SIG-M5 treated with dmso at 0.1 percent for 504 hours (cell line): ENCODE results near the gene ROR1.

Source experiments
- DNase-seq: peaks from one replicate; lab custom pipeline; 2025; ENCODE audit not compliant: unreplicated experiment; lab: John Stamatoyannopoulos, UW

The ROR1 gene

DNA sequence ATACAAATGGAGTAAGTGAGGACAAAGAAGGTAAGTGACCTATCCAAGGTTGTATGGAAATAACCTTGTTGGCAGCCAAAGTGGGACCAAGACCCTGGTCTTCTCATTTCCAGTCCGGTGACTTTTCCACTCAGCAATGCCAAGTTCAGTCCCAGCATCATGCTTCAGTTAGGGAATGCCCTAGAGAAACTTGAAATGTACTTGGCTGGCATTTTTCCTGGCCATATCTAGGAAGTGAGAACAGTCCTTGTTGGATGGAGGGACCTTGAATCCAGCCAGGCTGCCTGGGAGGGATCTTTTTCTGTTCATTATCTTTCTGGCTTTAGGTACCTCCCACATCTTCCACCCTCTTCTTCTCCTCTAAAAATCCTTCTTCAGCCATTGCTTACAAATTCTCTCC, 352.8 kb downstream of the ROR1 start:
- DNase-seq = no peak

DNA sequence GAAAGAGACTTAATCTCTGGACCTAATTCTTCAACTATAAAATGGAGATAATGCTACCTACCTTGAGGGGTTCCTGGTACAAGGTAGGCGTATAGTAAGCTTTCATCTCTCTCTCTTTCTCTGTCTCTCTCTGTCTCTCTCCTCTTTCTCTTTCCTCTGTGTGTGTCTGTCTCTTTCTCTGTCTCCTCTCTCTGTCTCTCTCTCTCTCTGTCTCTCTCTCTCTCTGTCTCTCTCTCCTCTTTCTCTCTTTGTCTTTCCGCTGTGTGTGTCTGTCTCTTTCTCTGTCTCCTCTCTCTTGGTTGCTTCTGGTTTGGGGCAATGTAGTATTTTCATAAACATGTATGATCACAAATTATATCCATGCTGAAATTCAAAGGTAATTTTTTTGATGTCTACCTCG, 353.5 kb downstream of the ROR1 start:
- no peak for DNase-seq

DNA sequence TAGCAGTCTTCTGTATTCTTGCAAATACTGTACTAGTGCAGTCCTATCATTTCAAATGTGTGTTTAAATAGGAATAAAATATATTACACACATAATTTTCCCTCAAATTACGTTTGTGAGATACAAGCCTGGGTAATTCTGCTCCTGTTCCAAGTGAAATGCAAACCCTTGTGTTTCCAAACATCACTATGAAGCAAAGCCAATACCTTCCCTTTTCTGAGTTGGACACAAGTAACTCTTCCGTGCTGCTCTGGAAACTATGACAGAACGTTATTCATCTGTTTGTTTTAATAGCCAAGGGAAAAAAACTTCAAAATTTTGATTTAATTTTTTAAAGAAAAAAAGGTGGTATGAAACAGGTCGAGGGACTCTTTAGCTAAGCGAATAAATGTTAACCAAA, 355.9 kb downstream of the ROR1 start:
- no peak for DNase-seq

DNA sequence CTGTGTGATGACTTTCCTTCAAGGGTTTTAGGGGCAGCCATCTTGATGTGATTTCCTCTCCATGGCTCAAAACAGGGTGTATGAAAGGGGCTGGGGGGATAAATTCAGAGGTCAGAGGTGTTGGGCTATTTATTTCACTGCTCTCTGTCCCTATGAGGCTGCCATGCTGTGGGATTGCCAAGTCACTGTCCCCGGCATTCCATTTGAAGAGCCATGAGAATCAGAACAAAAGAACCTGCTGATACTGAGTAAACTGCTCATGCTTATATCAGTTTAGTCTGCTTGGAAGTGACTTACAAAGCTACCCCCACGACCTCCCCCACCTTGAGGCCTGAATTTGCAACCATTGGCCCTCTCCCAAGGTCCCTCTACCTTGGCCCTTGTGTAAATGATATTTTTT, 357.3 kb downstream of the ROR1 start:
- DNase-seq = no peak

DNA sequence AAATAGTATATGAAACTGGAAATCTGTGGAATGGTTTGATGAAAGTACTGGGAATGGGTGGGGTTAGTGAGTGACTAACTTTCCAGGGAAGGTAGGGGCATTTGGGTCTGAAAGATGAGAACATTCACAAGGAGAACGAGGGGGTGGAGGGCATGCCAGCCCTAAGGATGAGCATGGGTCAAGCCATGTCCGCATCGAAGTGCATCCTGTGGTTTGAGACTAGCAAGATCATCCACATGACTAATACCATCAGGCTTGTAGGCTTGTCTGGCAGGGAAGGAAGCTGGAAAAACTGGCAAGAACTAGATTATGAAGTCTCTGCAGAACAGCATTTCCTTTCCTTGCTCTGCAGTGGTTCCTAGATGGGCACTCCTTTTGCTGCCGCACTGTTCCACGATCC, 359.2 kb downstream of the ROR1 start:
- no peak for DNase-seq

DNA sequence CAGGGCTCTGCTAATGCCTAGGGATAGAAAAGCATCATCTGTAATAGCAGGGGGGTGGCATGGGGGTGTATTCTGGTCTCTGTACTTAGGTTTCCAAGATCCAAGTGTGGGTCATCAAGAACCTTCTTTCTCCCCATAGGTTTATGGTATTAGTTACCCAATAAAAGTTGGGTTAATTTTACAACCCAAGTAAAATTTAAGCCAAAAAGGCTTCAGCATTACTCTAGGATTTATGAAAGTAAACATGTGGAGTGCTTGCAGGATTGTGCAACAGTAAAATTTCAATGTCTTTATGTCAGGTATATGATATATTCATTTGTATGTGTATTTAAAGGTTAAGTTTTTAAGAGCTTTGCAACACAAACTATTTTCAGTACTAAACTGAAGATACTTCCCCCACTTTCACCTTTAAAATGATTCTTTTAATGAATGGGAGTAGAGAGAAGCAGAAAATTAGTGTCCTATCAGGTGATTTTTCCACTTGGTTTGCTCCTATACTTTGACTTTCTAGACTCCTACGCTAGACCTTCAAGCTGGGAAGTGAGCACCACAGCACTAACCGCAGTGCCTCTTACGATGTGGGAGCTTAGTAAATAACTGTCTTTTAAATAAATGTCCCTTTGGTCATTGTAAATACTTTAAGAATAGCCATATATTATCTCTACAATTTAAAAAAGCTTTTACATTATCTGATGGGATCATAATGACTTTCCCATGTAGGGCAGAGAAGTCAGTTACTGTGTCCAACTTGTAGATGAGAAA, 361.8 kb downstream of the ROR1 start:
- no peak for DNase-seq

DNA sequence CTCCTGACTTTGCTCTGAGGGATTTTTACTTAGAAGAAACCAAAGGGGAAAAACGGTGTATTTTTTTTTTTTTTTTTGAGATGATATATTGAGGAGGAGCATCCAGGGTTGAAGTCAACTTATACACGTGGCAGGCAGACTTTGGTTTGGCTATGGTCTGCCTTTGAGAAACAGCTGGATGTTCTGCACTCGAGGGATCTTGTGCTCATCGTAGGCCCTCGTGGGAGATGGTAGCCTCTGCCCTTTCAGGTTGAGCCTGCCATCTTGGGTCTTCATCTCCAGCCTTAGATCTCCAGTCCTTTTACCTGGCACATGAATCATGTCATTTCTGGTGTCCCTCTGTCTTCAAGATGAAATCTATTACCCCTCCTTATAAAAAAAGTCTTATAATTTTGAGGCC, 362.5 kb downstream of the ROR1 start:
- DNase-seq = no peak

DNA sequence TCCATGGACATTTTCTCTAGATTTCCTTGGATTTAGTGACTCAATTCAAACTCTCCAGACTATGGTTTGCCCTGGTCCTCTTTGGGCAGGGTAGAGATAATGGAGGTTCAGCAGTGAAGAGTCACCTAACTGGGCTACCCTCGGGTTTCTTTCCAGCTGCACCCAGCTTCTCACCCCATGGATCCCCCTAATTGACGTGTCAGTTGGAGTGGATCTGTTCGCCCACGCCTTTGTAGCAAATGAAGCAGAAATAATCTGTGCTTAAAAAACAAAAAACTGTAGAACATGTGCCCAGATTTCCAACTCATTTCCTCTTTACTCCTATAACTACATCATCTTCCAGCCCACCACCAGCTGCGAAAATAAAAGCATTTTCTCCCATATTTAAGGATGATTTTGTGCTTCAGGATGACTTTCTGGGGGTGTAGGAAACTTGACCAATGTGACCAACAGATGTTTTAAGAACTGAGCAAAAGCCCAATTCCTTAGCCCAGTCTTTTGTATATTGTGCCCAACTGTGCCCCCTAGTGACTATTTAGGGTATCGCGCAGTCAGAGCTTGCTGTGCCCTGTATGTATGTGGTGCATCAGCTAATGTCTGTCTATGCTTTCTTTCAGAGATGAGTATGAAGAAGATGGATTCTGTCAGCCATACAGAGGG, 363.1 kb downstream of the ROR1 start:
- peak; percentile 40 for DNase-seq

DNA sequence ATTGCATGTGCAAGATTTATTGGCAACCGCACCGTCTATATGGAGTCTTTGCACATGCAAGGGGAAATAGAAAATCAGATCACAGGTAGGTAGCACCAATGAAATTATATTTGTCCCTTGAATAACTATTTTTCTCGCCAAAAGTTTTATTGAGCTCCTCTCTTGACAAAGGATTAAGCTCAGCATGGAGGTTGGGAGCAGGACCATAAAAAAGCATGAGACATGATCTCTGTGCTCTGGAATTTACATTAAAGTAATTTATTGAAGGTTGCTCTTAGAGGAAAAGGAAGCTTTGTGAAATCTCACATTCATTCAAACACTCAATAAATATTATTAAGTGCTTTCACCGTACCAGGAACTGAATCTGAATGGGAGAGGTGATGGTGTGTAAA, 363.6 kb downstream of the ROR1 start:
- no peak for DNase-seq

DNA sequence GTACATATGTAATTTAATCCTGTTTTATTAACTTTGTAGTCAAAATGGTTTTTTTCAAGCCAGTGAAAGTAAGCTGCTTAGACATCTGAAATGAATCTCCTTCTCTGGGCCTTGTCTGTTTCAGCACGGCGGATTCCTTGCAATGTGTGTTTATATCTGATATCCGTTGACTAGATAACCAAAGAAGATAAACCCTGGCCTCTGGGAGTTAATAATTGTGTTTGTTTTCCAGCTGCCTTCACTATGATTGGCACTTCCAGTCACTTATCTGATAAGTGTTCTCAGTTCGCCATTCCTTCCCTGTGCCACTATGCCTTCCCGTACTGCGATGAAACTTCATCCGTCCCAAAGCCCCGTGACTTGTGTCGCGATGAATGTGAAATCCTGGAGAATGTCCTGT, 366.1 kb downstream of the ROR1 start:
- DNase-seq = no peak

DNA sequence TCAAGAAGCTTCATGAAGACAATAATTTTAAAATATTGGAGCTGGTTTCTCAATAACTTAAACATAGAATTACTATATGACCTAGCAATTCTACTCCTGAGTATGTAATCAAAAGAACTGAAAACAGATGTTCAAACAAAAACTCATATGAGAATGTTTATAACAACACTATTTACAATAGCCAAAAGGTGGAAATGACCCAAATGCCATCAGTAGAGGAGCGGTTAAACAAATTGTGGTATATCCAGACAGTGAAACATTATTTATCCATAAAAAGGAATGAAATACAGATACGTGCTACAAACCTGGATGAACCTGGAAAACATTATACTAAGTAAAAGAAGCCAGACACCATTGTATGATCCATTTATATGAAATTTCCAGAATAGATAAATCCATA, 366.8 kb downstream of the ROR1 start:
- DNase-seq = no peak

DNA sequence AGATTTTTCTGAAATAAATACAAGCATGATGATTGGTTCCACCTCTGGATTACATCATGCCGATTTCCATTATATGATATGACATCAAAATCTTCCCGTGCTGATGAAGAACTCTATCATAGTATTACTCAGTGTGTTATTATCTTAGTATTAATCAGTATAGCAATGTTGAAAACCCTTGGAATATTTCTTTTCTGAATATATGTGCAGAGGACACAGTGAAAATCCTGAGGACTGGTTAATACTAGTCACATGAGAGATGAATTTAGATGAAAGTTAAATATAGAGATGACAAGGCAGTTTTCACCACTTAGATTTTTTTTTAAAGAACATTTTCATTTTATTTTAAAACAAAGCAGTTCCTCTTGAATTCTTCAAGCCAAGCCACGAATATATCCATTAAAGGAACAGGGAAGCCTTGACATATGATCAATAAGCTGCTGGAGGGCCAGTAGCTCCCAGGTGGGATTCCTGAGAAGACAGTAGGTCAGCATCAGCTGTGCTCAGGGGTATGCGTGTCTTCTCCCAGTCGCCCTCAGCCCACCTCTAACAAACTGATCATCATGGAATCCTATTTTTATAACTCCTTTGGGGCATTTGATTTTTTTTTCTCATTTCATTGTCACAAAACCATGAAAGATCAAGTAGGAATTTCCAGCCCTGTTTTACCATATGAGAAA, 373.4 kb downstream of the ROR1 start:
- no peak for DNase-seq

DNA sequence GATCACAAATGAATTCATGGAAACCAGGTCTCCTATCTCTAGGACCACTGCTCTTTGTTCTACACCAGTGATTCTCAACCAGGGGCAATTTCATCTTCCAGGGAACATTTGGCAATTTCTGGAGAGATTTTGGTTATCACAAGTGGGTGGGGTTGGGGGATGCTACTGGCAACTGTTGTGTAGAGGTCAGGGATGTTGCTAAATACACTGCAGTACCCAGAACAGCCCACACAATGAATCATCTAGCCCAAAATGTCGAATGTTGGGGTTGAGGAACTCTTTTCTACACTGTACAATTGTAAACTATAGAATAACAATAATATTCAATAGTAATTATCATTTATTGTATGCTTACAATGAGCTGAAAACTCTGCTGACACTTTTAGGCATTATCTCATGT, 373.9 kb downstream of the ROR1 start:
- DNase-seq = no peak

DNA sequence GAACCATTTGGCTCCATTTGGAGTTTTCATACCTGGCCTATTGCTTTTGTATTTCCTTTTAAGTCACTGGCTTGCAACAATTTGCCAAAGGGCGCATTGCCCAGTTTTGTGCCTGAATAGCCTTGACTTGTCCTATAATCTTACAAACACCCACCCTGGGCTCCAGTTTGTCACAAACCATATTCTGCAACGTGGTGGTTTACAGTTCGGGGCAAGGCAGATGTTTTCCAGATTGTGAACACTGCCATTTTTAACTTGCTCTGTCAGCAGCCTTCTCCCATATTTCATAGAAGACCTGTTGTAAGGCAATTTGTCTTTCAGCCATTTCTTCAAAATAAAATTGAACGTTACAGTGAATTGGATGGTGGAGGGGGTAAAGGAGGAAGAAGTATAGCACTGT, 376.4 kb downstream of the ROR1 start:
- no peak for DNase-seq

DNA sequence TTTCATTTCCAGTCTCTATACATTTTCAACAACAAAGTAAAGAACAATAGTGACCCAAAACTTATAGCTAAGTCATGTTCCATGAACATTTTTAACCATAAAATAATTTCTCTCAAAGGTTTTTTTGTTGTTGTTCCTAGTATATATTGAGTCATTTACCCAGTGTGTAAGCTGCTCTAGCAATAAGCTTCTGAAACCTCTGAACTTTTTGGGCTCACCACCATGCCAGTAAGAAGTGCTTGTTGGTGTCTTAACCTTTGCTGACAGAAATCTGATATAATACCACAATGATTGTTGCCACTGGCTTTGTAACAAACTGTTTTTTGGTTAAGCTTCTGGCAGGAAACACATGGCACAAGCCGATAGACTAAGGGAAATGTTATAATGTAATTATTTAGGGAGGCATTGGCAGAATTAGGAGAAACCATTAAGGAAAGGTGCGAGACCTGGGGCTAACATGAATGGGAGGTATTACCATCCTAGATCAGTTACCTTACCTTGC, 377.0 kb downstream of the ROR1 start:
- no peak for DNase-seq

DNA sequence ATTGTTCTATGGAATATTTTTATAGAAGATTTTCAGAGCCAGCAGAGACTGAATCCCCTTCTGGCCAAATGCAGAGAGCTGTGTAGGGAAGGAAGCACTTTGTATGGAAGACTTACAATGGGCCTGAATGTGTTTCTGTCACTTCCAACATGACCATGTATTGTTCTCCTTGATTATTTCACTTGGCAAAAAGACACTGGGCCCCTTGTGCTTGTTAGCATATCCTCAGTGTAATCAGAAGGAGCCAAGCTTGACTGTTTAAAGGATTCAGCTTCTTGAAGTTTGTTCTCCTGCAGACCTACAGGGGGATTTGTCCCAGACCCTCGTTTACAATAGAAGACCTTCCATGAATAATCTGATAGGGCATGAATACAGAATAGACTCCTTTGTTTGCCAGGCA, 381.5 kb downstream of the ROR1 start:
- no peak for DNase-seq

DNA sequence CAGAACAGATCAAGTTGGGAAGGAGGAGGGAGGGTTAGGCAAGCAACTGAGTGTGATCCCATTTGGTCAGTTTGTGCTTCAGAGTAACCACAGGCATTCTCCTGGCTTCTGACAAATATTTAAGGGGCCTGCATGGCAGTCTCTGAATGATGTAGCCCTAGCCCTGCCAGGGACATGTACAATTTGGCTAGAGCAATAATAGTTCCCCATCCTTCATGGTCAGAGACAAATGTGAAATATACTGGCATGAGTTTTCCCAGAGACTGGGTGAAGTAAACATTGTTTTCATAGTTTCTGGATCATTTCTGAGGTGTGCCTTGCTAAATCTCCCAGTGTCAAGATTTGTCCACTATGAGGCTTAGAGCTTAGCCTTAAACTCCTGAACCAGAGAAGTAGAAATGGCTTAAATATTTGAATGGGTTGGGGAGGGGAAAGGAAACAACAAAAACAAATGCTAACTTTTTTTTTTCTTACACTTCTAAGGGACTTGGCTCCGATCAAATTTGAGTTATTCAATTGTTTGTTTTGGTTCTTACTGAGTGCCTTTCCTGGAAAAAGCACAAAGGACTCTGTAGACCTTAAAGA, 387.6 kb downstream of the ROR1 start:
- no peak for DNase-seq

DNA sequence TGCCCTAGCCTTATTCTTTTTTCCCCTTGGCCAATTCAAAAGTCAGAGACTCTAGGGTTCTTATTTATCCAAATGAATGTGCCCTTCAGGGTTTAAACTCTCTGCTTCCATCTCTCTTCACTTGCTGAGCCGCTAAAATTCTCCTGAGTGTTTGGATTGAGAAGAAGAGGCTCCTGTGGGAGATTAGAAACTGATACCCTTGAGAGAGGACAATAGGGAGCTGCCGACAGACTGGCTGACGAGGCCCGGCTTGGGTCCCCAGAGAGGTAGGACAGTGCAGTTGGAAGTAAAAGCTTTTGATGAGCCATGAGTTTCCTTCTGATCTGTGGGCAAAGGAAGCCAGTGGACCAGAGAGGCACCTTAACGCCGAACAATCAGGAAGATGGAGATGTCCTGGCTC, 388.3 kb downstream of the ROR1 start:
- no peak for DNase-seq

DNA sequence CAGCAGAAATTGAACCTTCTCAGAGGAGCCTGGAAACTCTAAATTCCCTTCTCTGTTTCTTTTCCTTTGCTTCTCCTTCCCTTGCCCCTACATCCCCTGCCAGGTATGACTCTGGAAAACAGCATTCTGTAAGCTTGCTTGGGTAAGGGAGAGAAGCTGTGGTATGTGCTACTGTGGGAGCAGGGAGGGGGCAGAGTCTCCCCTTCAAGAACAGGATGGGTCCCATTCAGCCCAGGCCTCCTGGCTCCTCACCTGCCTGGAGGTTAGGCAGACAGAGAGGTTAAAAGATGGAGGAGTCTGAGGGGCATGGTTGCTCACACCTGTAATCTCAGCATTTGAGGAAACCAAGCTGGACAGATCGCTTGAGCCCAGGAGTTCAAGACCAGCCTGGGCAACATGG, 389.0 kb downstream of the ROR1 start:
- no peak for DNase-seq

DNA sequence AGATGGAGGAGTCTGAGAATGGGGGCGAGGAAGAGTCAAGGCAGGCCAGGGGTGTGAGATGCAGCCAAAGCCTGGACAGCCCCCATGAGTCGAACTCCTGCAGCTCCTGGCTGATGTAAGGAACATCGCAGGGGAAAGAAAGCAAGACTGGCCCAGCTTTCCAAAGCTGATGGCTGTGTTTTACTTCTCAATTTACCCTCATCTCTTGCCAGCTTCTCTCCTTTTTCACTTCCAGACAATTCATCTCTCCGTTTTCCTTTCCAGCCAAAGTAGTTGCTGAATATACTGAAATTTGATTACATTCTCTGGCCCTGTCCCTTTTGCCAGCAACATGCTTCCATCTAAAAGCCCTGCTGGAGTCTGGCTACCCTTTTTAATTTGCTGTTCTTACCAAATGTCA, 389.6 kb downstream of the ROR1 start:
- DNase-seq = no peak

DNA sequence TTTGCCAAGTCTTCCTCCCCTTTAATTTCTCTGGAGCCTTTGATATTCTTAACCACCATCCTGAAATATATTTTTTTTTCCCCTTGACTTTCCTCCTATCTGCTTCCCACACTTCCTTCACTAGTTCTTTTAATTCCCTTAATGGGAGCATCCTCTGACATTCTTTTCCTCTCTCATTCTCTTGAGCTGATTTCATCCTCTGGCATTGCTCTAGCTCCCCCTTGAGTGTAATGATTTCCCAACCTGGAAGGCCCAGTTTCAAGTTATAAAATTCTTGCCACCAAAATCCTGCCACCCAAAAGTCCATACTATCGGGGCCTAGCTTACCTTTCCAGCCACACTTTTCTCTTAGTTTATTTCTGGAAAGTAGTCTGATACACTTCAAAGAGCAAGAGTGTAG, 390.2 kb downstream of the ROR1 start:
- DNase-seq = no peak

DNA sequence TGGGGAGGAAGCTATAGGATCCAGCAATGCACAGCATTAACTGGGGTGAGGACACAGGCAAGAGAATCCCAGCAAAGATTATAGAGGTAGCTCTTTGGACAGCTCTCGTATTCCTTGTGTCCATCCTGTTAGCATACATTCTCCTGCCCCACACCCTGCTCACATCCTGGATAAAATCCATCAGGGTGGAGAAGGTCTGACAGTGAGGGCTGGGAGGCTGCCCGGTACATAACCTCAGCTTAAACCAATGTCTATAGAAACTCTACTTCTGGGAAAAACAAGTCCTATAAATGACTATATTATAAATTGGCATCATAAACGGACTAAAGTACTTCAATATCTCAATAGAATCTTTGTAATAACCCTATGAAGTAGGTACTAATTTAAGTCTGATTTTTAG, 392.8 kb downstream of the ROR1 start:
- no peak for DNase-seq
